Breast epithelium (tissue), 4 donors: Measurements from ENCODE around the gene CACNA2D1. TPM values are rescaled to one million over a fixed set of nuclear protein-coding genes. Genes with fewer than 3 reads are reported as not detected.

Experiments
- DNase-seq, 2 donors: peaks; one replicate each; pipeline ENCODE4 v3.0.0-alpha.2; 2019; ENCODE audit warnings: low spot score in 2 of 2
- H3K27ac ChIP-seq, 2 donors: fragments of 200-600 bp; sonication (generic) in 1 of 2; one replicate each; pipeline ENCODE4 v1.5.1; 2016 to 2019; ENCODE audit warnings: mild to moderate bottlenecking in 1 of 2
- H3K27me3 ChIP-seq, 2 donors: fragments of 200-600 bp; sonication (generic) in 1 of 2; one replicate each; pipeline versions ENCODE4 v1.5.1 to v1.6.0; 2017 to 2019; ENCODE audit warnings: control low read depth in 1 of 2, mild to moderate bottlenecking in 1 of 2
- H3K36me3 ChIP-seq: fragments of 200-600 bp; one replicate; pipeline ENCODE4 v1.5.1; 2019
- H3K4me1 ChIP-seq, 2 donors: fragments of 200-600 bp; sonication (generic); one replicate each; pipeline ENCODE4 v1.5.1; 2016 to 2019; ENCODE audit warnings: control low read depth in 1 of 2
- H3K4me3 ChIP-seq, 3 donors: fragments of 200-600 bp; sonication (generic); 1 replicate in 2 of 3; 2 replicates in 1 of 3; pipeline ENCODE4 v1.5.1; 2016 to 2019; ENCODE audit warnings: mild to moderate bottlenecking in 3 of 3, moderate library complexity in 2 of 3
- H3K9me3 ChIP-seq, 2 donors: fragments of 200-600 bp; sonication (generic) in 1 of 2; one replicate each; pipeline ENCODE4 v1.5.1; 2016 to 2019; ENCODE audit warnings: control low read depth in 1 of 2
- POLR2A ChIP-seq: fragments of 450-650 bp; IDR thresholded peaks from one replicate; pipeline ENCODE4 v1.6.1; 2016; ENCODE audit warnings: antibody characterized with exemption, mild to moderate bottlenecking, moderate library complexity
- POLR2AphosphoS5 ChIP-seq, 3 donors: sonication (generic); formaldehyde crosslinking; IDR thresholded peaks; one replicate each; pipeline ENCODE4 v1.6.1; 2017; ENCODE audit warnings: antibody characterized with exemption in 3 of 3
- intact Hi-C: fragments of 100-400 bp; cut with DNase I; formaldehyde crosslinking; loops from one replicate; pipeline ENCODE4 v1.15.1; 2023; ENCODE audit warnings: low total_unique reads
- total RNA-seq, 3 donors: library from RNA; depleted of rRNA; stranded (reverse); fragments of >200 nt; gene quantifications; one replicate each; pipeline ENCODE4 v1.1.0, GENCODE V29; 2016
- TF ChIP-seq, protein P1 (sequence below), 3 donors: fragments of 450-650 bp; IDR thresholded peaks; one replicate each; pipeline ENCODE4 v1.5.1; 2016 to 2017; ENCODE audit warnings: antibody characterized with exemption in 3 of 3, mild to moderate bottlenecking in 3 of 3, moderate library complexity in 3 of 3

Gene CACNA2D1
- total RNA-seq, 3 donors from 2014 or later = 10.2 to 79.4 (median 16.0) TPM

- Histone ChIP-seq H3K27ac (no peak overlapping the region), H3K36me3 (no peaks in the 10 kb centered on the region), H3K4me1 (no peaks in the 10 kb centered on the region), H3K9me3 (no peaks in the 10 kb centered on the region), H3K4me3 (no peak overlapping the region), H3K27me3 (no peaks in the 10 kb centered on the region)
- no peak for DNase-seq
- intact Hi-C loops = no loop called here
- no peak for TF ChIP-seq POLR2A
These were observed 392.0 kb downstream of the CACNA2D1 start for GRCh38 chr7:82051601-82052000.

GRCh38 chr7:82050792-82051191, 392.8 kb downstream of the CACNA2D1 start:
- Histone ChIP-seq H3K27ac (no peak overlapping the region), H3K4me1 (no peaks in the 10 kb centered on the region), H3K36me3 (no peaks in the 10 kb centered on the region), H3K27me3 (no peaks in the 10 kb centered on the region), H3K4me3 (no peak overlapping the region), H3K9me3 (no peaks in the 10 kb centered on the region)
- intact Hi-C loops = no loop called here
- DNase-seq = no peak
- TF ChIP-seq, protein P1, sequence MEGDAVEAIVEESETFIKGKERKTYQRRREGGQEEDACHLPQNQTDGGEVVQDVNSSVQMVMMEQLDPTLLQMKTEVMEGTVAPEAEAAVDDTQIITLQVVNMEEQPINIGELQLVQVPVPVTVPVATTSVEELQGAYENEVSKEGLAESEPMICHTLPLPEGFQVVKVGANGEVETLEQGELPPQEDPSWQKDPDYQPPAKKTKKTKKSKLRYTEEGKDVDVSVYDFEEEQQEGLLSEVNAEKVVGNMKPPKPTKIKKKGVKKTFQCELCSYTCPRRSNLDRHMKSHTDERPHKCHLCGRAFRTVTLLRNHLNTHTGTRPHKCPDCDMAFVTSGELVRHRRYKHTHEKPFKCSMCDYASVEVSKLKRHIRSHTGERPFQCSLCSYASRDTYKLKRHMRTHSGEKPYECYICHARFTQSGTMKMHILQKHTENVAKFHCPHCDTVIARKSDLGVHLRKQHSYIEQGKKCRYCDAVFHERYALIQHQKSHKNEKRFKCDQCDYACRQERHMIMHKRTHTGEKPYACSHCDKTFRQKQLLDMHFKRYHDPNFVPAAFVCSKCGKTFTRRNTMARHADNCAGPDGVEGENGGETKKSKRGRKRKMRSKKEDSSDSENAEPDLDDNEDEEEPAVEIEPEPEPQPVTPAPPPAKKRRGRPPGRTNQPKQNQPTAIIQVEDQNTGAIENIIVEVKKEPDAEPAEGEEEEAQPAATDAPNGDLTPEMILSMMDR (IDR thresholded peaks at IDR 0.05) = no peak
- TF ChIP-seq POLR2A = no peak
- no peak for TF ChIP-seq POLR2AphosphoS5 (IDR thresholded peaks at IDR 0.05)

- no peaks in the 10 kb centered on the region for H3K9me3 ChIP-seq
- no peak for DNase-seq
- no peak overlapping the region for H3K4me3 ChIP-seq
- intact Hi-C loops = no loop called here
- no peaks in the 10 kb centered on the region for H3K36me3 ChIP-seq
- no peaks in the 10 kb centered on the region for H3K4me1 ChIP-seq
- no peak for TF ChIP-seq POLR2AphosphoS5 (IDR thresholded peaks at IDR 0.05)
- TF ChIP-seq POLR2A = no peak
- TF ChIP-seq, protein P1 (IDR thresholded peaks at IDR 0.05) = no peak
- no peak overlapping the region for H3K27ac ChIP-seq
- no peaks in the 10 kb centered on the region for H3K27me3 ChIP-seq
These were observed 393.6 kb downstream of the CACNA2D1 start for GRCh38 chr7:82049891-82050533.

GRCh38 chr7:82049442-82049841, 394.1 kb downstream of the CACNA2D1 start:
- intact Hi-C loops = no loop called here
- Histone ChIP-seq H3K4me3 (no peak overlapping the region), H3K27ac (no peak overlapping the region), H3K9me3 (no peaks in the 10 kb centered on the region), H3K4me1 (no peaks in the 10 kb centered on the region), H3K36me3 (no peaks in the 10 kb centered on the region), H3K27me3 (no peaks in the 10 kb centered on the region)
- DNase-seq = no peak
- no peak for TF ChIP-seq POLR2A

GRCh38 chr7:82044497-82045080, 399.0 kb downstream of the CACNA2D1 start:
- no peak for DNase-seq
- no peak overlapping the region for H3K4me3 ChIP-seq
- H3K27me3 ChIP-seq = no peaks in the 10 kb centered on the region
- H3K4me1 ChIP-seq = no peaks in the 10 kb centered on the region
- TF ChIP-seq, protein P1 (IDR thresholded peaks at IDR 0.05) = peak; percentile 58 to 63 (median 60)
- no peak for TF ChIP-seq POLR2AphosphoS5 (IDR thresholded peaks at IDR 0.05)
- no peaks in the 10 kb centered on the region for H3K9me3 ChIP-seq
- no peak overlapping the region for H3K27ac ChIP-seq
- intact Hi-C loops = no loop called here
- H3K36me3 ChIP-seq = no peaks in the 10 kb centered on the region

- H3K27me3 ChIP-seq = no peaks in the 10 kb centered on the region
- intact Hi-C loops = no loop called here
- H3K4me1 ChIP-seq = no peaks in the 10 kb centered on the region
- H3K9me3 ChIP-seq = no peaks in the 10 kb centered on the region
- no peak for DNase-seq
- H3K27ac ChIP-seq = no peak overlapping the region
- TF ChIP-seq POLR2AphosphoS5 (IDR thresholded peaks at IDR 0.05) = no peak
- TF ChIP-seq POLR2A = no peak
- TF ChIP-seq, protein P1 (IDR thresholded peaks at IDR 0.05) = no peak
- no peak overlapping the region for H3K4me3 ChIP-seq
- no peaks in the 10 kb centered on the region for H3K36me3 ChIP-seq
These were observed 404.0 kb downstream of the CACNA2D1 start for GRCh38 chr7:82039621-82040020.
